HG02840 (cell line): ENCODE data around the gene WWP2.

Experiments used
- ATAC-seq: cut with Tn5 transposase; IDR thresholded peaks from one replicate; pipeline ENCODE4 v1.9.1; 2021; ENCODE audit warnings: mild to moderate bottlenecking, moderate library complexity, moderate number of reproducible peaks; ENCODE audit not compliant: unreplicated experiment, low FRiP score

WWP2 gene

GRCh38 chr16:69827524-69827923 is 65.4 kb downstream of the WWP2 start:
- no peak for ATAC-seq

- no peak for ATAC-seq
These were observed 67.2 kb downstream of the WWP2 start for GRCh38 chr16:69829338-69829737.

- no peak for ATAC-seq
These were observed 68.0 kb downstream of the WWP2 start for GRCh38 chr16:69830146-69830533.

GRCh38 chr16:69830534-69831211 is 68.5 kb downstream of the WWP2 start:
- no peak for ATAC-seq

- ATAC-seq = no peak
These were observed 69.3 kb downstream of the WWP2 start for GRCh38 chr16:69831212-69832123.

GRCh38 chr16:69833357-69834282 is 71.5 kb downstream of the WWP2 start:
- ATAC-seq = no peak

DNA sequence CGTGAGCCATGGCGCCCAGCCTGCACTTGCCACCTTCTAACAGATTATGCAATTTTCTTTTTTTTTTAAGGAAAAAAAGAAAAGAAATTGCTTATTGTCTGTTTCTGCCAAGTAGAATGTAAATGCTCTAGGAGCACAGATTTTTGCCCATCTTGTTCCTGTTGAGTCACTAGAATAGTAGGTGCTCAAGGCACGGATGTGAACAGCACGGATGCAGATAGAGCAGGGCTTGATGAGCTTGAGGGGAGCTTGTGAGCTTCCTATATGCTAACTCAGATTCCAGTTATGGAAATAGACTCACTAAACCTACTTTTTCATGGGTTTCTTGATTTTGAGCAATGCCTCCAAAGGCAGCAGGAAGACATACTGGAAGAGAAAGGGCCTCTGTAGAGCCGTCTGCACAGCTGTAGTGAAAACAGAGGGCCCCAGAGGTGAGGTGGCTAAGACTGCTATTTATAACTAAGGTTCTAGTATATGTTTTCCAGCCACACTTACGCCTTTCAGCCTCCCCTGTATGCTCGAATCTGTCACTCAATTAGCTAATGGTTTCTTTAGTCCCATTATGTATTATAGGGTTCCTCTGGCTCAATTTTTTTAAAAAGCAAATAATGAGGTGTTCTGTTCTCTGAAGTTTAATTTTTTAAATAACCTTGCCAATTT is 72.8 kb downstream of the WWP2 start:
- ATAC-seq = no peak

- no peak for ATAC-seq
These were observed 74.1 kb downstream of the WWP2 start for GRCh38 chr16:69836257-69836656.

DNA sequence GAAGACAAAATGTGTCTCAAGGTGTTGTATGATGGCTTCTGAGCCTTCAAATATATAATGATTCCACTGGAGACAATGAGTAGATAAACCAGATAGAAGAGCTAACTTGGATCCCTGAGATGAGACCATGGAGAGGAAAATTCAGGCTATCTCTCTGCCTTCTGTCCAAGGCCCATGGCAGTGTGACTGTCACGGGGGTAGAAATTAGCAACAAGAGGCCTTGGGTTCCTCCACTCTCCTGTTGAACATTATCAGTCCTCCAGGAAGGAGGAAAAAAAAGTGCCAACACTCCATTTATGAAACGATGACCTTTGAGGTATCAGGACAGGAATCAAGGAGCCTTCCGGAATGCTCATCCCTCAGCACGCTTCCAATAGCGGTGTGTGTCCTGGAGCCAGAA is 75.2 kb downstream of the WWP2 start:
- ATAC-seq = no peak

DNA sequence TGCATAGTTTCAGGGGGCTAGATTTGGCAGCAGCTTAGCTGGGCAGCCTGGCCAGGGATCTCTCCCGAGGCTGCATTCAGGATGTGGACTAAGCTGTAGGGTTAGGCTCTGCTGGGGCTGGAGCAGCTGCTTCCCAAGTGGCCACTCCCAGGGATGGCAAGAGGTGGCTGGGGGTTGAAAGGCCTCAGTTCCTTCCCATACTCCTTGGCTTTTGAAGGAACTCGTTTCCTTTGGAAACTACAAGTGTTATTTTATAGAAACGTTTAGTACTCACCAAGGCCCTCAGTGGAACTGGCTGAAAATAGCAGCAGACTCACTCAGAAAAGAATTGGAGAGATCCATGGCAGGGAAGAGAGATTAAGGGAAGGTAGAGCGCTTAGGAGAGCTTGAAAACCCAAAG is 76.4 kb downstream of the WWP2 start:
- ATAC-seq = no peak

DNA sequence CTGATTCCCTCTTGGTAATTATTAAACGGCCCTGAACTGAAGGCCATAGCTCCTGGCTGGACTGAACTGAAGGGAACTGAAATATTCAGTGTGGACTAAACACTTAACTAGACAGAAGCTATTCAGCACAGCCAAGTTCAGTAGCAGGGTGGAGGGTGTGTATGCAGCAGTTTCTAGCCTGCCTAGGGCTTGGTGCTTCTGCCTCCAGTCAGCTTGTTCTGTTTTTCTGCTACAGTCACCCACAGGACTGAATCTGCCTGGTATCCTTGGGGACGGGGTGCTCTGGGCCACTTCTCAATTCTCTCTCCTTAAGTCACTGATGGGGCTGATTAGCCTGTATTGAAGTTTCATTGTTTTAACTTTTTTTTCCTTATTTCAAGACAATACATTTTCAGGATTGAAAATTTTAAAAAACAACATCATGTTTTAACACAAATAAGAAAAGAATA is 77.1 kb downstream of the WWP2 start:
- ATAC-seq = no peak

DNA sequence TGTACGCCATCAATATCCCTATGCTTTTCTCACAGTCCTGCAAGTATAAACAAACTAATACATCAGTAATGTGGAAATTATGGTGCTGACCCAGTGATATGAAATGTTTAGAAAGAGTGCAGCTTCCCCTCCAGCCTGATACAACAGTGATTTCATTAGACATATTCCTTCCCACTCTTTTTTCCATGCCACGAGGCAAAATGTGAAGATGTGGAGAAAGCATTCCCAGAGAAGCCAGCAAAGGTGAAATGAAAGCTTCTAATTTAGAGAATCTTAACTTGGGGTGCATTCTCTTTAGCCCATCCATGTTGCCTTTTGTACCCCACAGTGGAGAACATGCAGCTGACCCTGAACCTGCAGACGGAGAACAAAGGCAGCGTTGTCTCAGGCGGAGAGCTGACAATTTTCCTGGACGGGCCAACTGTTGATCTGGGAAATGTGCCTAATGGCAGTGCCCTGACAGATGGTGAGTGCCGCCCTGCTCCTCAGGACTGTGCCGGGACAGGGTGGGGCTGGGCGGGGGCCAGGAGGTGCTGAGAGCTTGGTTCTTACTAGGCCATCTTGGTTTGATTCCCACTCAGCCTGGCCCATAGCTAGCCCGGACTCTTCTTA is 77.8 kb downstream of the WWP2 start:
- ATAC-seq = no peak

DNA sequence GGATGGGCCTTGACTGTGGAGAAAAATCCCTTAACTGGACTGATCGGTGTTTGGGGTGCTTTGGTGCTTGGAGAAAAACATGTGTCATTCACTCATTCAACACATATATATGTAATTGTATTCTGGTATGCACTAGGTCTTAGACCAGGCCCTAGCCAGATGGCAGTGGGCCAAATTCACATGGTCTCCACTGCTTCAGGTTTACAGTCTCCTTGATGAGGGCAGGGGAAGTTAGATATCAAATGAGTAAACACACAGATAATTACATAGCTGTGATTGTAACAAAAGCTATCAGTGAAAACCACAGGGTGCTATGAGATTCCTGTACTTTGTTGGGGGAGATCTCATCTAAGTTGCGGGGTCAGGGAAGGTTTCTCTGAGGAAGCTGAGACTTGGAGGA is 78.8 kb downstream of the WWP2 start:
- ATAC-seq = no peak

DNA sequence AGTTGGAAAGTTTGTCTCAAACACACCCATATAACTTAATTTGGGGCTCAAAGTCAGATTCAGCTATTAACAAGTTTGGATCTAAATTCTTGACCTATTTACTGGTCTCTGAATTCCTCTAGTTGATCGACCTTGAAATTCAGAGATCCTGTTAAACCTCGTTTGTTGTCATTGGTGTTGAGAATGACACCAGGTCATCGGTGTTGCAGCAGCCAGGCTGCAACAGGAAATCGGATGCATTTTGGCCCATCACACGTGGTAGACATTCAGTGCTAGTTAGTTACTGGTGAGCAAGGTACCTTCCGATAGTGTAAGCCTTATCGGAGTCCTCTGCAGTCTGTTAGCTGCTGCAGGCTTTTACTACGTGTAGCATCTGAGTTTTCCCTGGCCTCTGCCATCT is 82.3 kb downstream of the WWP2 start:
- ATAC-seq = no peak

DNA sequence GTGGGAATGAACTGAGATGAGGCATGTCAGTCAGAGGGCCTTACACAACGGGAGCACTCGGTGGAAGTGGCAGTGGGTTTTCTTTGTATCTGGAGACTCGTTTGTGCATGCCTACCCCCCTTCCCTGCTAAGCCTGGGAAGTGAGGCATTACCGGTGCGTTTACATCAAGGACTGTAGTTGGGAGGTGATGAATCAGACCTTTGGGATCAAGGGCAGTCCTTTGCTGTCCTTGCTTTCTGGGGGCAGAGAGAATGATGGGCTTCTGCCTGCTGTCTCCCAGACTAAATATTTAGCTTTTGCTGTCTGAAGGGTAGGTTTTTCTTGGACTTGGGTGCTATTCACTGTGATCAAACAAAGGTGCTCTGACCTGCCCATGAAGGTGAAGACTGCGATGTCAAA is 83.0 kb downstream of the WWP2 start:
- no peak for ATAC-seq

GRCh38 chr16:69847643-69848042 is 85.5 kb downstream of the WWP2 start:
- ATAC-seq = no peak

GRCh38 chr16:69848637-69849545 is 86.8 kb downstream of the WWP2 start:
- ATAC-seq = no peak

DNA sequence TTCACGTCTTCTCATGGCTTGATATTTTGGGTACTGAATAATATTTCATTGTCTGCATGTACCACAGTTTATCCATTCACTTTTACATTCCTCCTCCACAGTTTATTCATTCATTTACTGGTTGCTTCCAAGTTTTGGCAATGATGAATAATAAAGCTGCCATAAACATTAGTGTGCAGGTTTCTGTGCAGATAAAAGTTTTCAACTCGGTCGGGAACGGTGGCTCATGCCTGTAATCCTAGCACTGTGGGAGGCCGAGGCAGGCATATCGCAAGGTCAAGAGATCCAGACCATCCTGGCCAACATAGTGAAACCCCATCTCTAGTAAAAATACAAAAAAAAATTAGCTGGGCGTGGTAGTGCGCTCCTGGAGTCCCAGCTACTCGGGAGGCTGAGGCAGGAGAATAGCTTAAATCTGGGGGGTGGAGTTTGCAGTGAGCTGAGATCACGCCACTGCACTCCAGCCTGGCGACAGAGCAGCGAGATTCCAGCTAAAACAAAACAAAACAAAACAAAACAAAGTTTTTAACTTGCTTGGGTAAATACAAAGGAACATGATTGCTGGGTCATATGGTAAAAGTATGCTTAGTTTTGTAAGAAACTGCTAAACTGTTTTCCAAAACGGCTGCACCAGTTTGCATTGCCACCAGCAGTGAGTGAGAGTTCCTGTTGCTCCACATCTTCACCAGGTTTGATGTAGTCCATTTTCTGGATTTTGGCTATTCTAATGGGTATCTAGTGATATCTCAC is 89.5 kb downstream of the WWP2 start:
- no peak for ATAC-seq
